ENCODE measurements around the gene SRGAP1.
"Not testable (repeated sequence)": the region's sequence is repeated elsewhere in the genome, so short reads cannot be mapped to it uniquely, and the experiment has no call there.

SRGAP1 gene

DNA sequence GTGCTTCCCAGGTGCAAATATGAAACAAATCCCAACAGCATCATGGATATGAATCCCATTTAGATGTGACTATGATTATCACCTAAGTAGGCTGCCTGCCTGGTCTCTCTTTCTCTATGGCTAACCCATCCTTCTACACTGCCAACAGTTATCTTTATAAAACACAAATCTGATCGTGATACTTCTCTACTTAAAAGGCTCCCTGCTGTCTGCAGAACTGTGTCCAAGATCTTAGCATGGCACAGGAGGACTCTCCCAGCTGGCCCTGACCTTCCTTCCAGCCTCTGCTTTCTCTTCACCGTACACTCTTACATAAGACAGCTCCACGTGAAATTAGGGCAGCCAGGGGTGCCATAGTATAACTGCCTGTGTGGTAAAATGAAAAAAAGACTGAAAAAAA is 3.5 kb upstream of the SRGAP1 start:
- no peak for DNase-seq

- no peak for DNase-seq
Measured at GRCh38 chr12:63841571-63841970, 2.9 kb upstream of the SRGAP1 start.

GRCh38 chr12:63842750-63843149 is 1.8 kb upstream of the SRGAP1 start:
- DNase-seq: not testable (repeated sequence)

DNA sequence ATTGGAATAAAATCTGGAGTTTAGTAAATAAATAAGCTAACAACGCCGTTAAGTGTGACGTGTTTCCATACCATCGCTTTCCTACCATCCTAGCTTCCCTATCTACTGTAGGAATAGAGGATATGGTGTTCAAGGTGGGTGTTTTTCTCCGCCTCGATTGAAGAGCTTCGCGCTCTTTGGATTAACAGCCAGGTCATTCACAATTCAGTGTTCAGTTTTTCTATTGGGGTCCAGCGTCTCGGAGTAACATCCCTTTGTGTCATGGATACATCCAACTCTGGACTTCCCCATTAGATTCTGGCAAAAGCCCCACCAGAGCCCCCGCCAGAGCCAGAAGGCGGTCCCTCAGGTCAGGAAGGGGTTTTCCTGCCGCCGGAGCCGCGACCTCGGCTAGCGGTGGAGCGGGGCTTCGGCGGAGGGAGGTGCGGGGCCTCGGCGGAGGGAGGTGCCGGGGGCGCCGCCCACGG is 1.2 kb upstream of the SRGAP1 start:
- DNase-seq: no peak

GRCh38 chr12:63843721-63844390 is 644 bp upstream of the SRGAP1 start:
- DNase-seq: peak; percentile 94

GRCh38 chr12:63845726-63846125 is 1.2 kb downstream of the SRGAP1 start:
- no peak for DNase-seq

GRCh38 chr12:63846238-63846967 is 1.9 kb downstream of the SRGAP1 start:
- no peak for DNase-seq

DNA sequence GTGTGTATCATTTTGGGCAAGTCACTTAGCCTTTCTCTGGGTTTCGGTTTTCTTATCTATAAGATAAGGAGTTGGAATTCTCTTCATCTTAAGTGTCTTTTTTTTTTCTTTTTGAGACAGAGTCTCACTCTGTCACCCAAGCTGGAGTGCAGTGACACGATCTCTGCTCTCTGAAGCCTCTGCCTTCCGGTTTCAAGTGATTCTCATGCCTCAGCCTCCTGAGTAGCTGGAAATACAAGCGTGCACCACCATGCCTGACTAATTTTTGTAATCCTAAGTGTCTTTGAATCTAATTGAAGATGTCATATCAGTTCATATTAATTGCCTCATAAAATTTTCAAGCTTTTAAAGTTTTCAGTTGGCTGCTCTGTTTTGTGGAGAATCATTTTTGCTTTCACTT is 4.0 kb downstream of the SRGAP1 start:
- no peak for DNase-seq

GRCh38 chr12:63849106-63849620 is 4.7 kb downstream of the SRGAP1 start:
- no peak for DNase-seq

- DNase-seq: no peak
Measured at GRCh38 chr12:63849641-63850040, 5.1 kb downstream of the SRGAP1 start.

DNA sequence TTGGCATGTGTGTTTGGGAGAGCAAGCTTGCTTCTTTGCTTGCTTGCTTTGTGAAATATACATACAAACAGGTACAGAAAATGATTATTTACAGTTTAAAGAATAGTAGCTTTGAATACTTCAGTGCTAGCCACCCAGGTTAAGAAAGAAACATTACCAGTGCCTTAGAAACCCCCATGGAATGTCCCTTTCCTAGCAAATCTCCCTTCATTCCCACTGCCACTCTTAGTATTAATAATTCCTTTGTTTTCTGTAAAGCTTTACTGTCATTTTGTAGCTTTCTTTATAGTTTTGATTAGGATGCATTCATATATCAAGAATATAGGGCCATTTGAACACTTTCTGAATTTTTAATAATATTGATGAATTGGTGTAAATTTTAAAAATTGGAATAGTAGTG is 9.5 kb downstream of the SRGAP1 start:
- no peak for DNase-seq

GRCh38 chr12:63855299-63855698 is 10.8 kb downstream of the SRGAP1 start:
- DNase-seq: no peak

DNA sequence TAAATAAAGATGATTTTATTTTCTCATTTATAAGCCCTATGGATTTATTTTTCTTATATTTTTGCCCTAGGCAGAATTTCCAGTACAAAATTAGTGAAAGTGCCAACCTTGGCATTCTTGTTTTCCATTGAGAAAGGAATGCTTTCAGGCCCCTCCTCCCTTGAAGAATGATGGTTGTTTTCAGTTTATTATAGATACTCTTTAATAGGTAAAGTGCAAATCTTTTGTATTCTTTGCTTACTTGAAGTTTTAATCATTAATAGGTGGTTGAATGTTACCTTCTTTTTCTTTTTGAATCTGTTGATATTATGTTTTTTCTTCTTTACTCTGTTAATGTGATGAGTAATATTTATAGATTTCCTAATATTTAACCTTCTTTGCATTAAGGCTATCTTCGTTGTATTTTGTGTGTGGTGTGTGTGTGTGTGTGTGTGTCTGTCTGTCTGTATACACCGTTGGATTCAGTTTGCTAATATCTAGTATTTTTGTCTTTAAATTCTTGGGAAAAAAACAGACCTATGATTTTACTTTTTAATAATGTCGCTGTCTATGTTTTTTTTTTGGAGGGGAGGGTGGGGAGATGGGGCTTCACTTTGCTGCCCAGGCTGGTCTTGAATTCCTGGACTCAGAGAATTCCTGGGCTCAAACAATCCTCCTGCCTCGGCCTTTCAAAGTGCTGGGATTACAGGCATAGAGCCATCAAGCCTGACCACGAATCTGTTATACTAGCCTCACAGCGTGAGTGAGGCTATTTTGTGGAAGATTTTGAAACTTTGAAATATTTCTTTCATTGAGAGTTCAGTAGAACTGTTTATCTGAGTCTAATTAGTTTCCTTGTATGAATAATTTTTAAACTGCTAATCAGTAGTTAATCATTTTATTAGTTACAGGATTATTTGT is 13.5 kb downstream of the SRGAP1 start:
- no peak for DNase-seq

GRCh38 chr12:63859880-63860279 is 15.4 kb downstream of the SRGAP1 start:
- not testable (repeated sequence) for DNase-seq

GRCh38 chr12:63862187-63862968 is 17.9 kb downstream of the SRGAP1 start:
- DNase-seq: no peak

DNA sequence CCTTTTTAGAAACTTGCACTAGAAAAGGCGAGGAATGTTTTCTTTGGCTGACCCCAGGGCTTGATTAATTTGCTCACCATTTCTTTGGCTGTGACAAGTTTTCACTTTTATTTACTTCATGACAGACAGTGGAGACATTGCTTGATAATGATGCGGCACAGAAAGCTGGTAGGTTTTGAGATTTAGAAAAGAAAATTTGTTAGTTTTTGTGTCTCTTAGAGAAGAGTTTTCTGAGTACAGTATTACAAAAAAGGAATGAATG is 18.4 kb downstream of the SRGAP1 start:
- DNase-seq: no peak

- no peak for DNase-seq
Measured at GRCh38 chr12:63863658-63864453, 19.4 kb downstream of the SRGAP1 start.

GRCh38 chr12:63864454-63864706 is 19.9 kb downstream of the SRGAP1 start:
- DNase-seq: no peak

- no peak for DNase-seq
Measured at GRCh38 chr12:63865448-63865847, 20.9 kb downstream of the SRGAP1 start.

GRCh38 chr12:63867053-63867452 is 22.6 kb downstream of the SRGAP1 start:
- no peak for DNase-seq

GRCh38 chr12:63869656-63870055 is 25.2 kb downstream of the SRGAP1 start:
- no peak for DNase-seq

DNA sequence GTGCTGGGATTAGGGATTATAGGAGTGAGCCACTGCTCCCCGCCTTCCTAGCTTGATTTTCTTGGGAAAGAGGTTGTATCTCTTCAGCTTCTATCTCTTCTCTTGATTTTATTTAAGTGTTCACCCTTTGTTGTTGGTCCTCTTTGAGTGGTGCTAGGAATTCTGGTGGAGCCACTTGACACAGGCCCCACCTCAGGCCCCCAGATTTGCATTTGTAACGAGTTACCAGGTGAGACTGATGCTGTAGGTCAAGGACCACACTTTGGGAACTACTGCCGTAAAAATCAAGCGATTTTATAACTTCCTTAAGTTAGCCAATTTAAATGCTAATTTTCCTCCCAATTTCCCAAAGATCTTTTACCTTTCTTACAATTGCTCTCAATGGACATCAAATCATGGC is 26.3 kb downstream of the SRGAP1 start:
- no peak for DNase-seq
